ENCODE data around the gene WDFY2. TPM values are rescaled to one million over a fixed set of nuclear protein-coding genes. Genes with fewer than 3 reads are reported as not detected.

Gene WDFY2
- total and polyA plus RNA-seq, 4 donors: 2.5 to 24.4 (median 11.2) TPM

GRCh38 chr13:51547425-51548176 is 36.7 kb upstream of the WDFY2 start:
- Histone ChIP-seq H3K4me3 (ENCODE audit: low read length in 2 of 2) (no peak overlapping the region), H3K9me3 (ENCODE audit: control insufficient read depth, low read length) (no peaks in the 10 kb centered on the region), H3K27me3 (ENCODE audit: control insufficient read depth in 1 of 2, insufficient read depth in 2 of 2, low read length in 1 of 2) (no peaks in the 10 kb centered on the region), H3K27ac (ENCODE audit: low read depth in 1 of 2, low read length in 2 of 2) (no peak overlapping the region), H3K36me3 (ENCODE audit: control insufficient read depth in 1 of 2, insufficient read depth in 2 of 2, low read length in 1 of 2) (no peaks in the 10 kb centered on the region), H3K4me1 (ENCODE audit: control insufficient read depth in 1 of 2, insufficient read depth in 2 of 2, low read length in 2 of 2) (peaks cover 0 to 3% of the 10 kb centered on the region in 2 donors)
- no peak for ATAC-seq (ENCODE audit: low FRiP score)
- WGBS, 2 donors: 87 to 89% methylated on average over 6 of the region's 6 CpGs
- DNase-seq: no peak
- intact Hi-C loops (cut with DNase I): no loop called here

- no peak for DNase-seq
- Histone ChIP-seq H3K36me3 (ENCODE audit: control insufficient read depth in 1 of 2, insufficient read depth in 2 of 2, low read length in 1 of 2) (no peaks in the 10 kb centered on the region), H3K4me3 (ENCODE audit: low read length in 2 of 2) (no peak overlapping the region), H3K27me3 (ENCODE audit: control insufficient read depth in 1 of 2, insufficient read depth in 2 of 2, low read length in 1 of 2) (no peaks in the 10 kb centered on the region), H3K9me3 (ENCODE audit: control insufficient read depth, low read length) (no peaks in the 10 kb centered on the region), H3K27ac (ENCODE audit: low read depth in 1 of 2, low read length in 2 of 2) (no peak overlapping the region), H3K4me1 (ENCODE audit: control insufficient read depth in 1 of 2, insufficient read depth in 2 of 2, low read length in 2 of 2) (peaks cover 0 to 3% of the 10 kb centered on the region in 2 donors)
- intact Hi-C loops (cut with DNase I): no loop called here
- ATAC-seq (ENCODE audit: low FRiP score): no peak
- 83 to 92% methylated on average over 3 of the region's 3 CpGs for WGBS, 2 donors
Measured at GRCh38 chr13:51549050-51549449, 35.2 kb upstream of the WDFY2 start.

GRCh38 chr13:51549593-51549992 is 34.7 kb upstream of the WDFY2 start:
- Histone ChIP-seq H3K4me1 (ENCODE audit: control insufficient read depth in 1 of 2, insufficient read depth in 2 of 2, low read length in 2 of 2) (peaks cover 0 to 3% of the 10 kb centered on the region in 2 donors), H3K4me3 (ENCODE audit: low read length in 2 of 2) (no peak overlapping the region), H3K27ac (ENCODE audit: low read depth in 1 of 2, low read length in 2 of 2) (no peak overlapping the region), H3K9me3 (ENCODE audit: control insufficient read depth, low read length) (no peaks in the 10 kb centered on the region), H3K27me3 (ENCODE audit: control insufficient read depth in 1 of 2, insufficient read depth in 2 of 2, low read length in 1 of 2) (no peaks in the 10 kb centered on the region), H3K36me3 (ENCODE audit: control insufficient read depth in 1 of 2, insufficient read depth in 2 of 2, low read length in 1 of 2) (no peaks in the 10 kb centered on the region)
- intact Hi-C loops (cut with DNase I): no loop called here
- no peak for DNase-seq
- ATAC-seq (ENCODE audit: low FRiP score): no peak
- WGBS, 2 donors: 50 to 66% methylated on average over 2 of the region's 2 CpGs

GRCh38 chr13:51550151-51550550 is 34.1 kb upstream of the WDFY2 start:
- Histone ChIP-seq H3K9me3 (ENCODE audit: control insufficient read depth, low read length) (no peaks in the 10 kb centered on the region), H3K27ac (ENCODE audit: low read depth in 1 of 2, low read length in 2 of 2) (no peak overlapping the region), H3K4me3 (ENCODE audit: low read length in 2 of 2) (no peak overlapping the region), H3K4me1 (ENCODE audit: control insufficient read depth in 1 of 2, insufficient read depth in 2 of 2, low read length in 2 of 2) (peaks cover 0 to 3% of the 10 kb centered on the region in 2 donors), H3K27me3 (ENCODE audit: control insufficient read depth in 1 of 2, insufficient read depth in 2 of 2, low read length in 1 of 2) (no peaks in the 10 kb centered on the region), H3K36me3 (ENCODE audit: control insufficient read depth in 1 of 2, insufficient read depth in 2 of 2, low read length in 1 of 2) (no peaks in the 10 kb centered on the region)
- WGBS, 2 donors: 95 to 100% methylated on average over 1 of the region's 1 CpG
- intact Hi-C loops (cut with DNase I): no loop called here
- DNase-seq: no peak
- ATAC-seq (ENCODE audit: low FRiP score): no peak

GRCh38 chr13:51551416-51551815 is 32.8 kb upstream of the WDFY2 start:
- Histone ChIP-seq H3K4me3 (ENCODE audit: low read length in 2 of 2) (no peak overlapping the region), H3K4me1 (ENCODE audit: control insufficient read depth in 1 of 2, insufficient read depth in 2 of 2, low read length in 2 of 2) (peaks cover 0 to 3% of the 10 kb centered on the region in 2 donors), H3K36me3 (ENCODE audit: control insufficient read depth in 1 of 2, insufficient read depth in 2 of 2, low read length in 1 of 2) (no peaks in the 10 kb centered on the region), H3K27me3 (ENCODE audit: control insufficient read depth in 1 of 2, insufficient read depth in 2 of 2, low read length in 1 of 2) (no peaks in the 10 kb centered on the region), H3K27ac (ENCODE audit: low read depth in 1 of 2, low read length in 2 of 2) (no peak overlapping the region), H3K9me3 (ENCODE audit: control insufficient read depth, low read length) (no peaks in the 10 kb centered on the region)
- ATAC-seq (ENCODE audit: low FRiP score): no peak
- 90 to 93% methylated on average over 2 of the region's 2 CpGs for WGBS, 2 donors
- no peak for DNase-seq
- intact Hi-C loops (cut with DNase I): no loop called here

- intact Hi-C loops (cut with DNase I): no loop called here
- H3K27me3 ChIP-seq (ENCODE audit: control insufficient read depth in 1 of 2, insufficient read depth in 2 of 2, low read length in 1 of 2): no peaks in the 10 kb centered on the region
- H3K4me3 ChIP-seq (ENCODE audit: low read length in 2 of 2): no peak overlapping the region
- no peaks in the 10 kb centered on the region for H3K36me3 ChIP-seq (ENCODE audit: control insufficient read depth in 1 of 2, insufficient read depth in 2 of 2, low read length in 1 of 2)
- WGBS, 2 donors: 27 to 35% methylated on average over 2 of the region's 2 CpGs
- no peak overlapping the region for H3K27ac ChIP-seq (ENCODE audit: low read depth in 1 of 2, low read length in 2 of 2)
- peaks cover 0 to 3% of the 10 kb centered on the region in 2 donors for H3K4me1 ChIP-seq (ENCODE audit: control insufficient read depth in 1 of 2, insufficient read depth in 2 of 2, low read length in 2 of 2)
- ATAC-seq (ENCODE audit: low FRiP score) (no peak), DNase-seq (no peak)
- H3K9me3 ChIP-seq (ENCODE audit: control insufficient read depth, low read length): no peaks in the 10 kb centered on the region
Measured at GRCh38 chr13:51552027-51552426, 32.2 kb upstream of the WDFY2 start.

- Histone ChIP-seq H3K27me3 (ENCODE audit: control insufficient read depth in 1 of 2, insufficient read depth in 2 of 2, low read length in 1 of 2) (no peaks in the 10 kb centered on the region), H3K4me3 (ENCODE audit: low read length in 2 of 2) (no peak overlapping the region), H3K27ac (ENCODE audit: low read depth in 1 of 2, low read length in 2 of 2) (no peak overlapping the region), H3K36me3 (ENCODE audit: control insufficient read depth in 1 of 2, insufficient read depth in 2 of 2, low read length in 1 of 2) (no peaks in the 10 kb centered on the region), H3K9me3 (ENCODE audit: control insufficient read depth, low read length) (no peaks in the 10 kb centered on the region), H3K4me1 (ENCODE audit: control insufficient read depth in 1 of 2, insufficient read depth in 2 of 2, low read length in 2 of 2) (peaks cover 0 to 3% of the 10 kb centered on the region in 2 donors)
- WGBS, 2 donors: 87 to 90% methylated on average over 2 of the region's 2 CpGs
- ATAC-seq (ENCODE audit: low FRiP score) (no peak), DNase-seq (no peak)
- intact Hi-C loops (cut with DNase I): no loop called here
Measured at GRCh38 chr13:51553531-51553930, 30.7 kb upstream of the WDFY2 start.

GRCh38 chr13:51556740-51557139 is 27.5 kb upstream of the WDFY2 start:
- 71 to 79% methylated on average over 7 of the region's 7 CpGs for WGBS, 2 donors

GRCh38 chr13:51557438-51557837 is 26.8 kb upstream of the WDFY2 start:
- no peak for ATAC-seq (ENCODE audit: low FRiP score)
- no peaks in the 10 kb centered on the region for H3K36me3 ChIP-seq (ENCODE audit: control insufficient read depth in 1 of 2, insufficient read depth in 2 of 2, low read length in 1 of 2)
- H3K27me3 ChIP-seq (ENCODE audit: control insufficient read depth in 1 of 2, insufficient read depth in 2 of 2, low read length in 1 of 2): no peaks in the 10 kb centered on the region
- H3K9me3 ChIP-seq (ENCODE audit: control insufficient read depth, low read length): no peaks in the 10 kb centered on the region
- H3K4me1 ChIP-seq (ENCODE audit: control insufficient read depth in 1 of 2, insufficient read depth in 2 of 2, low read length in 2 of 2): no peaks in the 10 kb centered on the region
- no peak overlapping the region for H3K4me3 ChIP-seq (ENCODE audit: low read length in 2 of 2)
- WGBS, 2 donors: 87 to 95% methylated on average over 3 of the region's 3 CpGs
- intact Hi-C loops (cut with DNase I): no loop called here
- no peak for DNase-seq
- H3K27ac ChIP-seq (ENCODE audit: low read depth in 1 of 2, low read length in 2 of 2): no peak overlapping the region

More at GRCh38 chr13:51556740-51557139, 27.5 kb upstream of the WDFY2 start:
- intact Hi-C loops (cut with DNase I): no loop called here
- H3K27ac ChIP-seq (ENCODE audit: low read depth in 1 of 2, low read length in 2 of 2): no peak overlapping the region
- no peak overlapping the region for H3K4me3 ChIP-seq (ENCODE audit: low read length in 2 of 2)
- ATAC-seq (ENCODE audit: low FRiP score): no peak
- no peaks in the 10 kb centered on the region for H3K36me3 ChIP-seq (ENCODE audit: control insufficient read depth in 1 of 2, insufficient read depth in 2 of 2, low read length in 1 of 2)
- no peaks in the 10 kb centered on the region for H3K27me3 ChIP-seq (ENCODE audit: control insufficient read depth in 1 of 2, insufficient read depth in 2 of 2, low read length in 1 of 2)
- H3K4me1 ChIP-seq (ENCODE audit: control insufficient read depth in 1 of 2, insufficient read depth in 2 of 2, low read length in 2 of 2): peaks cover 0 to 3% of the 10 kb centered on the region in 2 donors
- H3K9me3 ChIP-seq (ENCODE audit: control insufficient read depth, low read length): no peaks in the 10 kb centered on the region
- no peak for DNase-seq
